T-helper 1 cell treated with Interleukin-12 subunit alpha and Interleukin-12 subunit beta and Interleukin-4 antibody, amounts not matched to agents 30 μg/mL and 1 μg/mL, for 36 hours (primary cell): ENCODE measurements around the gene NAALADL2.

Source experiments
- H3K27ac Mint-ChIP-seq: one replicate; pipeline ENCODE4 v1.8.0; 2021; ENCODE audit warnings: mild to moderate bottlenecking, mixed read lengths
- H3K27me3 Mint-ChIP-seq: one replicate; pipeline ENCODE4 v1.8.0; 2021; ENCODE audit warnings: low read depth, mixed read lengths
- H3K36me3 Mint-ChIP-seq: one replicate; pipeline ENCODE4 v1.8.0; 2021; ENCODE audit warnings: low read depth, mixed read lengths
- H3K4me1 Mint-ChIP-seq: one replicate; pipeline ENCODE4 v1.8.0; 2021; ENCODE audit warnings: low read depth, mixed read lengths
- H3K4me3 Mint-ChIP-seq: one replicate; pipeline ENCODE4 v1.8.0; 2021; ENCODE audit warnings: mild to moderate bottlenecking, moderate library complexity, mixed read lengths
- H3K9me3 Mint-ChIP-seq: one replicate; pipeline ENCODE4 v1.8.0; 2021; ENCODE audit warnings: mixed read lengths

NAALADL2 gene

GRCh38 chr3:175732017-175732416, 872.9 kb downstream of the NAALADL2 start:
- H3K9me3 Mint-ChIP-seq, result peaks cover 9% of the 10 kb centered on the region
- H3K27me3 Mint-ChIP-seq, result no peaks in the 10 kb centered on the region
- no peaks in the 10 kb centered on the region for H3K36me3 Mint-ChIP-seq

GRCh38 chr3:175735866-175736265, 876.7 kb downstream of the NAALADL2 start:
- no peak overlapping the region for H3K27ac Mint-ChIP-seq
- no peak overlapping the region for H3K4me3 Mint-ChIP-seq
- H3K27me3 Mint-ChIP-seq, result no peaks in the 10 kb centered on the region
- H3K4me1 Mint-ChIP-seq, result no peaks in the 10 kb centered on the region
- peaks cover 12% of the 10 kb centered on the region for H3K9me3 Mint-ChIP-seq
- no peaks in the 10 kb centered on the region for H3K36me3 Mint-ChIP-seq

More at GRCh38 chr3:175732017-175732416, 872.9 kb downstream of the NAALADL2 start:
- H3K4me3 Mint-ChIP-seq, result no peak overlapping the region
- no peak overlapping the region for H3K27ac Mint-ChIP-seq
- no peaks in the 10 kb centered on the region for H3K4me1 Mint-ChIP-seq

GRCh38 chr3:175737646-175738572, 878.8 kb downstream of the NAALADL2 start:
- Mint-ChIP-seq H3K27ac (no peak overlapping the region), H3K4me1 (no peaks in the 10 kb centered on the region), H3K9me3 (peaks cover 24% of the 10 kb centered on the region), H3K4me3 (no peak overlapping the region), H3K36me3 (no peaks in the 10 kb centered on the region), H3K27me3 (no peaks in the 10 kb centered on the region)

GRCh38 chr3:175741951-175742350, 882.8 kb downstream of the NAALADL2 start:
- H3K4me3 Mint-ChIP-seq, result no peak overlapping the region
- no peaks in the 10 kb centered on the region for H3K36me3 Mint-ChIP-seq
- H3K27ac Mint-ChIP-seq, result no peak overlapping the region
- H3K27me3 Mint-ChIP-seq, result no peaks in the 10 kb centered on the region
- H3K4me1 Mint-ChIP-seq, result no peaks in the 10 kb centered on the region
- peaks cover 24% of the 10 kb centered on the region for H3K9me3 Mint-ChIP-seq

GRCh38 chr3:175743733-175744400, 884.7 kb downstream of the NAALADL2 start:
- Mint-ChIP-seq H3K27ac (no peak overlapping the region), H3K4me3 (no peak overlapping the region), H3K9me3 (peaks cover 24% of the 10 kb centered on the region), H3K36me3 (no peaks in the 10 kb centered on the region), H3K4me1 (no peaks in the 10 kb centered on the region), H3K27me3 (no peaks in the 10 kb centered on the region)

- Mint-ChIP-seq H3K9me3 (peaks cover 17% of the 10 kb centered on the region), H3K36me3 (no peaks in the 10 kb centered on the region), H3K27ac (no peak overlapping the region), H3K4me1 (no peaks in the 10 kb centered on the region), H3K4me3 (no peak overlapping the region), H3K27me3 (no peaks in the 10 kb centered on the region)
These were observed 887.2 kb downstream of the NAALADL2 start for GRCh38 chr3:175746308-175746707.

GRCh38 chr3:175748087-175748730, 889.1 kb downstream of the NAALADL2 start:
- Mint-ChIP-seq H3K27me3 (no peaks in the 10 kb centered on the region), H3K27ac (no peak overlapping the region), H3K36me3 (no peaks in the 10 kb centered on the region), H3K9me3 (peaks cover 6% of the 10 kb centered on the region), H3K4me3 (no peak overlapping the region), H3K4me1 (no peaks in the 10 kb centered on the region)

GRCh38 chr3:175749981-175750380, 890.8 kb downstream of the NAALADL2 start:
- no peaks in the 10 kb centered on the region for H3K36me3 Mint-ChIP-seq
- no peaks in the 10 kb centered on the region for H3K4me1 Mint-ChIP-seq
- H3K4me3 Mint-ChIP-seq, result no peak overlapping the region
- no peaks in the 10 kb centered on the region for H3K27me3 Mint-ChIP-seq
- H3K9me3 Mint-ChIP-seq, result no peaks in the 10 kb centered on the region
- H3K27ac Mint-ChIP-seq, result no peak overlapping the region

- Mint-ChIP-seq H3K27ac (no peak overlapping the region), H3K4me1 (no peaks in the 10 kb centered on the region), H3K4me3 (no peak overlapping the region), H3K36me3 (no peaks in the 10 kb centered on the region), H3K9me3 (no peaks in the 10 kb centered on the region), H3K27me3 (no peaks in the 10 kb centered on the region)
These were observed 892.0 kb downstream of the NAALADL2 start for GRCh38 chr3:175751089-175751488.

GRCh38 chr3:175763948-175764347, 904.8 kb downstream of the NAALADL2 start:
- Mint-ChIP-seq H3K36me3 (no peaks in the 10 kb centered on the region), H3K27ac (no peak overlapping the region)

GRCh38 chr3:175764722-175765121, 905.6 kb downstream of the NAALADL2 start:
- H3K9me3 Mint-ChIP-seq, result peaks cover 4% of the 10 kb centered on the region
- H3K27ac Mint-ChIP-seq, result no peak overlapping the region

More at GRCh38 chr3:175763948-175764347, 904.8 kb downstream of the NAALADL2 start:
- Mint-ChIP-seq H3K9me3 (peaks cover 4% of the 10 kb centered on the region), H3K4me3 (no peak overlapping the region), H3K27me3 (no peaks in the 10 kb centered on the region), H3K4me1 (no peaks in the 10 kb centered on the region)

GRCh38 chr3:175770426-175770825, 911.3 kb downstream of the NAALADL2 start:
- no peaks in the 10 kb centered on the region for H3K27me3 Mint-ChIP-seq
- H3K36me3 Mint-ChIP-seq, result no peaks in the 10 kb centered on the region
- H3K4me3 Mint-ChIP-seq, result no peak overlapping the region
- H3K27ac Mint-ChIP-seq, result no peak overlapping the region
- no peaks in the 10 kb centered on the region for H3K4me1 Mint-ChIP-seq
- H3K9me3 Mint-ChIP-seq, result no peaks in the 10 kb centered on the region

More at GRCh38 chr3:175764722-175765121, 905.6 kb downstream of the NAALADL2 start:
- Mint-ChIP-seq H3K36me3 (no peaks in the 10 kb centered on the region), H3K27me3 (no peaks in the 10 kb centered on the region), H3K4me3 (no peak overlapping the region), H3K4me1 (no peaks in the 10 kb centered on the region)

- Mint-ChIP-seq H3K27ac (no peak overlapping the region), H3K4me1 (no peaks in the 10 kb centered on the region), H3K9me3 (no peaks in the 10 kb centered on the region), H3K4me3 (no peak overlapping the region), H3K27me3 (no peaks in the 10 kb centered on the region), H3K36me3 (no peaks in the 10 kb centered on the region)
These were observed 918.4 kb downstream of the NAALADL2 start for GRCh38 chr3:175777495-175777894.

- Mint-ChIP-seq H3K4me1 (no peaks in the 10 kb centered on the region), H3K27ac (no peak overlapping the region), H3K9me3 (no peaks in the 10 kb centered on the region), H3K27me3 (no peaks in the 10 kb centered on the region), H3K36me3 (no peaks in the 10 kb centered on the region), H3K4me3 (no peak overlapping the region)
These were observed 918.8 kb downstream of the NAALADL2 start for GRCh38 chr3:175777965-175778364.
